GM12878 (cell line): ENCODE measurements around the gene TCF7L1. TPM values are rescaled to one million over a fixed set of nuclear protein-coding genes. Genes with fewer than 3 reads are reported as not detected.

Experiments used
- BCLAF1 ChIP-seq: fragments of 450-650 bp; IDR thresholded peaks from 2 replicates; pipeline ENCODE4 v1.6.1; 2017; ENCODE audit warnings: antibody characterized with exemption, mild to moderate bottlenecking, moderate library complexity
- CREM ChIP-seq: IDR thresholded peaks from 2 replicates; pipeline ENCODE4 v1.6.1; 2014; ENCODE audit warnings: antibody characterized with exemption, low read depth
- E4F1 ChIP-seq: fragments of 450-650 bp; IDR thresholded peaks from 2 replicates; pipeline ENCODE4 v1.6.1; 2018; ENCODE audit warnings: borderline replicate concordance, mild to moderate bottlenecking; ENCODE audit not compliant: partially characterized antibody
- ELK1 ChIP-seq: IDR thresholded peaks from 2 replicates; pipeline ENCODE4 v1.6.1; 2012; ENCODE audit warnings: low read depth, low read length, improper control_type of control experiment
- HSF1 ChIP-seq: fragments of 150-350 bp; IDR thresholded peaks from 2 replicates; pipeline ENCODE4 v1.6.1; 2014; ENCODE audit warnings: mild to moderate bottlenecking, low read depth, low read length
- KAT2A ChIP-seq: conservative IDR thresholded peaks from 2 replicates; pipeline ENCODE4 v1.6.1; 2011; ENCODE audit warnings: low read depth, low read length; ENCODE audit not compliant: control insufficient read depth
- LARP7 ChIP-seq: fragments of 450-650 bp; IDR thresholded peaks from 2 replicates; pipeline ENCODE4 v1.6.1; 2017; ENCODE audit warnings: mild to moderate bottlenecking
- RAD21 ChIP-seq: IDR thresholded peaks from 2 replicates; pipeline ENCODE4 v1.6.1; 2011; ENCODE audit warnings: mild to moderate bottlenecking, low read depth, low read length, moderate library complexity; ENCODE audit not compliant: insufficient read depth
- SRF ChIP-seq, 2 experiments: IDR thresholded peaks; 2 replicates each; pipeline ENCODE4 v1.6.1; 2011; ENCODE audit warnings: low read depth in 2 of 2, low read length in 2 of 2, mild to moderate bottlenecking in 1 of 2, moderate library complexity in 1 of 2
- TCF3 ChIP-seq: IDR thresholded peaks from 2 replicates; pipeline ENCODE4 v1.6.1; 2012; ENCODE audit warnings: low read depth, mild to moderate bottlenecking, low read length, borderline replicate concordance; ENCODE audit not compliant: insufficient read depth
- polyA plus RNA-seq, 11 experiments: library from polyadenylated mRNA; depleted of rRNA in 4 of 11; unstranded in 6 of 11; stranded (reverse) in 5 of 11; fragments of >200 nt; fragmentation: Nextera tagmentation in 4 of 11; fragmentation: Illumina TruSeq in 1 of 11; extraction: Ambion mirVana in 4 of 11; extraction: Trizol in 1 of 11; gene quantifications; 1 replicate in 1 of 11; 2 replicates in 10 of 11; pipeline versions ENCODE4 v1.2.1 to v1.2.3, GENCODE V29; 2011 to 2016; ENCODE audit warnings: inconsistent platforms in 2 of 11, missing spikeins in 2 of 11, low read depth in 1 of 11
- total RNA-seq, 4 experiments: library from RNA; depleted of rRNA in 3 of 4; stranded (reverse); fragments of >200 nt in 3 of 4; fragmentation: Illumina TruSeq in 1 of 4; extraction: Trizol in 1 of 4; gene quantifications; 2 replicates each; pipeline versions ENCODE4 v1.2.1 to v1.2.3, GENCODE V29; 2013 to 2021

TCF7L1 gene
- total and polyA plus RNA-seq, 10 of the 15 experiments (the other 5 are each of a cell fraction or from before 2014, with no cell fraction given): 0.03 to 0.11 (median 0.10) TPM; not detected in 7

GRCh38 chr2:85255813-85256594 lies 122.8 kb downstream of the TCF7L1 start (continued):
- TF ChIP-seq E4F1: no peak
- TF ChIP-seq LARP7: no peak
- no peak for TF ChIP-seq BCLAF1
- TF ChIP-seq RAD21: no peak
- TF ChIP-seq KAT2A: no peak
- no peak for TF ChIP-seq HSF1
- TF ChIP-seq SRF (IDR thresholded peaks at IDR 0.05; ENCODE audit: low read depth in 2 of 2, low read length in 2 of 2): no peak
- no peak for TF ChIP-seq CREM
- no peak for TF ChIP-seq TCF3
- no peak for TF ChIP-seq ELK1
